Measurements from ENCODE around the gene BCAS3. TPM values are rescaled to one million over a fixed set of nuclear protein-coding genes. Genes with fewer than 3 reads are reported as not detected.

The BCAS3 gene
- total and polyA plus RNA-seq, 2 donors (not counting 1 experiment from before 2014, with no cell fraction given) = 13.9 to 73.4 TPM

DNA sequence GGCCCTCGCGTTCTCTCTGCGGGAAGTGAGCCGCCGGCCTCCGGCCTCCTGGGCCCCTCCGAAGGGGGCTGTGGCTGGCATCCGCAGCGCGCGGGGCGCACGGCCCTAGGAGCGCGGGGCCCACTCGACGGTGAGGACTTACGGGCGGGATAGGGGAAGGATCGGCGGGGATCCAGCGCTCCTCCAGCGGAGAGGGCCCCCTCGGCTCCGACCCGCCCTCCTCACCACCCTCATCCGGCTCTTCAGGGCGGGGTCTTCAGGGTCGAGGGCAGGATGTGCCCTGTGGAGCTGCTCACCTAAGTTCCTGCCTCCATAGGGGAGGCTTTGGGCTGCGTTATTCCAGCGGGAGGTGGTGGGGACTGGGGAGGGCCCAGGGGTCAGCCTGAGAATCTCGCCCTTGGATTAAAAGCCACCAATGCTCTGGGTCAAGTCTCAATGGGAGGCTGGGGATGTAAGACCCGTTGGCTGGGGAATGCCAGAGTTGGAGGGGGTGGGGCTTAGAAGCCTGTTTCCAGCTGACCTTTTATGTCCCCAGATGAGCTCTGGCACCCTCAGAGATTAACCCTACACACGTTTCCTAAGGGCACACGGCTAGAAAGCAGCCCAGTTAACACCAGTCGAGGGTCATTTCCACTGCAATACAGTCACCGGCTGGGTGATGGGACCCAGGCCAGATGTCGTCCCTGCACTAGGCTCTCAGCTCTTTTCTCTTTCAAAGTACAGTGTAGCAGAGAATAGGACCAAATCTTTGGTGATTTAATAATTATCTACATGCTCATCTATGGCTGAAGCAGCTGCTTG is 735.4 kb downstream of the BCAS3 start:
- peak overlapping the region in 4 of 5 experiments; percentile 58 to 69 (median 62) for H3K4me3 ChIP-seq (ENCODE audit: control extremely low read depth in 1 of 5, extremely low read depth in 1 of 5, insufficient read depth in 1 of 5, low read depth in 2 of 5, low read length in 4 of 5)

More for the DNA sequence above, 735.4 kb downstream of the BCAS3 start:
- Histone ChIP-seq H3K79me2 (ENCODE audit: control insufficient read depth, insufficient read depth, low read length) (no peaks in the 10 kb centered on the region), H4K20me1 (ENCODE audit: control insufficient read depth, insufficient read depth, low read length, poor library complexity, severe bottlenecking) (peaks cover 14% of the 10 kb centered on the region), H3K36me3 (replicated peaks in 1 of 2; ENCODE audit: control extremely low read depth in 1 of 2, control insufficient read depth in 1 of 2, extremely low read depth in 1 of 2, insufficient read depth in 2 of 2, low read length in 1 of 2) (no peaks in the 10 kb centered on the region), H3K4me1 (ENCODE audit: control insufficient read depth in 2 of 2, insufficient read depth in 2 of 2, low read length in 2 of 2) (peaks cover 44 to 52% of the 10 kb centered on the region in 2 donors), H3K4me2 (replicated peaks; ENCODE audit: low read depth, low read length, poor library complexity, severe bottlenecking) (peak overlapping the region; percentile 100), H3K27me3 (replicated peaks in 1 of 4; ENCODE audit: control extremely low read depth in 1 of 4, control insufficient read depth in 3 of 4, insufficient read depth in 4 of 4, low read length in 3 of 4) (peaks cover 0 to 69% (median 36%) of the 10 kb centered on the region in 4 experiments), H2AFZ (ENCODE audit: insufficient read depth, low read depth, low read length, poor library complexity, severe bottlenecking) (peak overlapping the region; percentile 91), H3K9me3 (ENCODE audit: control extremely low read depth in 1 of 3, control insufficient read depth in 2 of 3, insufficient read depth in 1 of 3, low read length in 2 of 3) (peaks cover 0 to 37% (median 0%) of the 10 kb centered on the region in 3 donors), H3K27ac (ENCODE audit: low read length in 2 of 2) (no peak overlapping the region), H3K9ac (ENCODE audit: low read length) (peak overlapping the region; percentile 60)
- POLR2A ChIA-PET = no interaction called here
- intact Hi-C loops (cut with micrococcal nuclease) = loop anchor here (1.0 to 10.0 kb wide), 5 partner anchors 138 to 702 kb away; no protein-coding TSS in a partner anchor
- DNase-seq (no peak), ATAC-seq (ENCODE audit: low read depth) (no peak)
- WGBS (ENCODE audit: insufficient coverage) = 14% methylated on average over 21 of the region's 38 CpGs
- CTCF ChIA-PET = interaction anchor here (0.5 to 3.2 kb wide), 13 partner anchors 10 to 723 kb away, joined by 3 to 30 read pairs (median 3); no protein-coding TSS in a partner anchor
- Mint-ChIP-seq H3K4me1 (peaks cover 33% of the 10 kb centered on the region), H3K4me3 (peak overlapping the region; percentile 72), H3K9me3 (ENCODE audit: insufficient read depth) (no peaks in the 10 kb centered on the region), H3K27me3 (peaks cover 28% of the 10 kb centered on the region), H3K27ac (no peak overlapping the region)
- TF ChIP-seq CTCF (IDR thresholded peaks at IDR 0.05) (no peak), EZH2 (IDR thresholded peaks at IDR 0.05; ENCODE audit: borderline replicate concordance, insufficient read depth, low read depth, low read length, poor library complexity, severe bottlenecking) (peak; percentile 31)
